Mucosa of descending colon (tissue), 3 donors: ENCODE results near the gene PRAME. TPM values are rescaled to one million over a fixed set of nuclear protein-coding genes. Genes with fewer than 3 reads are reported as not detected.

Source experiments
- ATAC-seq: fragments of 200-7000 bp; cut with Tn5 transposase; one replicate; pipeline ENCODE4 v1.9.1; 2020; ENCODE audit warnings: mild to moderate bottlenecking, moderate library complexity
- DNase-seq, 3 donors: peaks; one replicate each; pipeline ENCODE4 v3.0.0-alpha.2; 2020
- H3K36me3 ChIP-seq: fragments of 200-600 bp; one replicate; pipeline ENCODE4 v1.8.0; 2021; ENCODE audit warnings: low read depth, mild to moderate bottlenecking
- H3K4me1 ChIP-seq: fragments of 200-600 bp; one replicate; pipeline ENCODE4 v1.8.0; 2021; ENCODE audit warnings: low read depth, mild to moderate bottlenecking
- H3K4me3 ChIP-seq: fragments of 200-600 bp; one replicate; pipeline ENCODE4 v1.8.0; 2021; ENCODE audit warnings: mild to moderate bottlenecking
- H3K9me3 ChIP-seq: fragments of 200-600 bp; one replicate; pipeline ENCODE4 v1.8.0; 2021; ENCODE audit warnings: mild to moderate bottlenecking
- intact Hi-C, 2 donors: fragments of 100-400 bp; cut with DNase I in 1 of 2; cut with micrococcal nuclease in 1 of 2; formaldehyde crosslinking; loops; one replicate each; pipeline versions ENCODE4 v1.11.0 to v1.11.1; 2022; cut with DNase I, micrococcal nuclease
- total RNA-seq, 3 donors: library from RNA; stranded (reverse); fragmentation: NEBNext Ultra II Directional in 2 of 3; extraction: Animal tissue kit (Norgen Biotek cat#: 25700) in 2 of 3; gene quantifications; one replicate each; pipeline versions ENCODE4 v1.2.1 to v1.2.4, GENCODE V29; 2021 to 2023
- TF ChIP-seq, protein P1 (sequence below): fragments of 200-600 bp; IDR thresholded peaks from one replicate; pipeline ENCODE4 v1.8.0; 2022; ENCODE audit warnings: antibody characterized with exemption, mild to moderate bottlenecking
- donor health status: DM: no; HTN: no; CAD: no; lungs with moderate emphysema.
- donor health status: DM: no; HTN: no; CAD: no.
- donor health status: DM: no; HTN: yes; CAD: no.

The PRAME gene
- total RNA-seq, 3 donors from 2014 or later = 0.22 TPM; not detected in 2

DNA sequence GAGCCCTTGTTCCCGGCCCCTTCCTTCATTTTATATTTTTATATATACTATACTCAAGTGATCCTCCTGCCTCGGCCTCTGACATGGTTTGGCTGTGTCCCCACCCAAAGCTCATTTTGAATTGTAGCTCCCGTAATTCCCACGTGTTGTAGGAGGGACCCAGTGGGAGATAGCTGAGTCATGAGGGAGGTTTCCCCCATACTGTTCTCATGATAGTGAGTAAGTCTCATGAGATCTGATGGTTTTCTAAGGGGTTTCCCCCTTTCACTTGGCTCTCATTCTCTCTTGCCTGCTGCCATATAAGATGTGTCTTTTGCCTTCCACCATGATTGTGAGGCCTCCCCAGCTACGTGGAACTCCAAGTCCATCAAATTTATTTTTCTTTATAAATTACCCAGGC is 31.8 kb downstream of the PRAME start:
- TF ChIP-seq, protein P1, sequence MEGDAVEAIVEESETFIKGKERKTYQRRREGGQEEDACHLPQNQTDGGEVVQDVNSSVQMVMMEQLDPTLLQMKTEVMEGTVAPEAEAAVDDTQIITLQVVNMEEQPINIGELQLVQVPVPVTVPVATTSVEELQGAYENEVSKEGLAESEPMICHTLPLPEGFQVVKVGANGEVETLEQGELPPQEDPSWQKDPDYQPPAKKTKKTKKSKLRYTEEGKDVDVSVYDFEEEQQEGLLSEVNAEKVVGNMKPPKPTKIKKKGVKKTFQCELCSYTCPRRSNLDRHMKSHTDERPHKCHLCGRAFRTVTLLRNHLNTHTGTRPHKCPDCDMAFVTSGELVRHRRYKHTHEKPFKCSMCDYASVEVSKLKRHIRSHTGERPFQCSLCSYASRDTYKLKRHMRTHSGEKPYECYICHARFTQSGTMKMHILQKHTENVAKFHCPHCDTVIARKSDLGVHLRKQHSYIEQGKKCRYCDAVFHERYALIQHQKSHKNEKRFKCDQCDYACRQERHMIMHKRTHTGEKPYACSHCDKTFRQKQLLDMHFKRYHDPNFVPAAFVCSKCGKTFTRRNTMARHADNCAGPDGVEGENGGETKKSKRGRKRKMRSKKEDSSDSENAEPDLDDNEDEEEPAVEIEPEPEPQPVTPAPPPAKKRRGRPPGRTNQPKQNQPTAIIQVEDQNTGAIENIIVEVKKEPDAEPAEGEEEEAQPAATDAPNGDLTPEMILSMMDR = no peak
- H3K36me3 ChIP-seq = no peaks in the 10 kb centered on the region
- intact Hi-C loops = no loop called here
- no peak overlapping the region for H3K4me3 ChIP-seq
- H3K9me3 ChIP-seq = no peaks in the 10 kb centered on the region
- ATAC-seq = no peak
- DNase-seq = no peak
- H3K4me1 ChIP-seq = no peaks in the 10 kb centered on the region

DNA sequence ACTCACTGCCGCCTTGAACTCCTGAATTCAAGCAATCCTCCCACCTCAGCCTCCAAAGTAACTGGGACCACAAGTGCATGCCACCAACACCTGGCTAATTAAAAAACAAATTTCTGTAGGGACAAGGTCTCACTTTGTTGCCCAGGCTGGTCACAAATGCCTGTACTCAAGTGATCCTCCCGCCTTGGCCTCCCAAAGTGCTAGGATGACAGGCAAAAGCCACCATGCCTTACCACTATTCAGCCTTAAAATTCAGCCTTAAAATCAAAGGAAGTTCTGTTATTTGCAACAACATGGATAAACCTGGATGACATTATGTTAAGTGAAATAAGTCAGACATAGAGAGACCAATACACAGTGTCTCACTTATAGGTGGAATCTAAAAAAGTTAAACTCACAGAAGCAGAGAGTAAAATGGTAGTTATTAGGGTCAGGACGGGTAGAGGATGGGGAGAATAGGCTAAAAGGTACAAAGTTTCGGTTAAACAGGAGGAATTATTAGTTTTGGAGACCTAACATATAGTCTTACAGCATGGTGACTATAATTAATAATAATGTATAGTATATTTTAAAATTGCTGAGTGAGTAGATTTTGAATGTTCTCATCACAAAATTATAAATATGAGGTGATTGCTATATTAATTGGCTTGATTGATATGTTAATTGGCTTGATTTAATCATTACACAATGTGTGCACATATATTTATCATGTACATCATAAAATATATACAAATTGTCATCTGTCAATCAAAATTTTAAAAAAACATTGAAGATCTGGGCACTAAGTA is 32.7 kb downstream of the PRAME start:
- Histone ChIP-seq H3K9me3 (no peaks in the 10 kb centered on the region), H3K4me3 (no peak overlapping the region), H3K4me1 (no peaks in the 10 kb centered on the region), H3K36me3 (no peaks in the 10 kb centered on the region)
- ATAC-seq = no peak
- intact Hi-C loops = no loop called here
- TF ChIP-seq, protein P1 = no peak
- DNase-seq = no peak

DNA sequence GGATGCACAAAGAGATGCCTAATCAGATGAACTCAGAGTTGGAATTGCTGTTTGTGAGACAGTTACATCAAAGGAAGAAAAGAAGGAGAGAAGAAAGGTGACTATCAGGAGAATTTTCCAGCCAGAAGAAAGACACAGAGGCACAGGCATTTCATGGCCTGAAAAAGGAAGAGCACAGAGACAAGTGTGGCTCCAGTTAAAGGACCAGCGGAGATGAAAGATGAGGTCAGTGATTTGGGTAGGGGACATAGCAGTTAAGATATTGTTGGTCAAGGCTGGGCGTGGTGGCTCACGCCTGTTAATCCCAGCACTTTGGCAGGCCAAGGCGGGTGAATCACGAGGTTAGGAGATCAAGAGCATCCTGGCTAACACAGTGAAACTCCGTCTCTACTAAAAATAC is 35.6 kb downstream of the PRAME start:
- ATAC-seq (no peak), DNase-seq (no peak)
- no peaks in the 10 kb centered on the region for H3K9me3 ChIP-seq
- TF ChIP-seq, protein P1 = no peak
- intact Hi-C loops = no loop called here
- H3K36me3 ChIP-seq = no peaks in the 10 kb centered on the region
- H3K4me3 ChIP-seq = no peak overlapping the region
- H3K4me1 ChIP-seq = no peaks in the 10 kb centered on the region

DNA sequence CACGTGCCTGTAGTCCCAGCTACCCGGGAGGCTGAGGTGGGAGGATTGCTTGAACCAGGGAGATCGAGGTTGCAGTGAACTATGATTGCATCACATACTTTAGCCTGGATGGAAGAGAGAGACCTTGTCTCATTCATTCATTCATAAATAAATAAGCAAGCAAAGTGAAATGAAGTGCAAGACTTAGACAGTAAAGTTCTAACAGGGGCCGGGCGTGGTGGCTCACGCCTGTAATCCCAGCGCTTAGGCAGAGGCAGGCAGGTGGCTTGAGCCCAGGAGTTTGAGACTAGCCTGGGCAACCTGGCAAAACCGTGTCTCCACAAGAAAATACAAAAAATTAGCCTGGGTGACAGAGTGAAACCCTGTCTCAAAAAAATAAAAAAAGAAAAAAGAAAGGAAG is 37.4 kb downstream of the PRAME start:
- no peaks in the 10 kb centered on the region for H3K4me1 ChIP-seq
- TF ChIP-seq, protein P1 = no peak

DNA sequence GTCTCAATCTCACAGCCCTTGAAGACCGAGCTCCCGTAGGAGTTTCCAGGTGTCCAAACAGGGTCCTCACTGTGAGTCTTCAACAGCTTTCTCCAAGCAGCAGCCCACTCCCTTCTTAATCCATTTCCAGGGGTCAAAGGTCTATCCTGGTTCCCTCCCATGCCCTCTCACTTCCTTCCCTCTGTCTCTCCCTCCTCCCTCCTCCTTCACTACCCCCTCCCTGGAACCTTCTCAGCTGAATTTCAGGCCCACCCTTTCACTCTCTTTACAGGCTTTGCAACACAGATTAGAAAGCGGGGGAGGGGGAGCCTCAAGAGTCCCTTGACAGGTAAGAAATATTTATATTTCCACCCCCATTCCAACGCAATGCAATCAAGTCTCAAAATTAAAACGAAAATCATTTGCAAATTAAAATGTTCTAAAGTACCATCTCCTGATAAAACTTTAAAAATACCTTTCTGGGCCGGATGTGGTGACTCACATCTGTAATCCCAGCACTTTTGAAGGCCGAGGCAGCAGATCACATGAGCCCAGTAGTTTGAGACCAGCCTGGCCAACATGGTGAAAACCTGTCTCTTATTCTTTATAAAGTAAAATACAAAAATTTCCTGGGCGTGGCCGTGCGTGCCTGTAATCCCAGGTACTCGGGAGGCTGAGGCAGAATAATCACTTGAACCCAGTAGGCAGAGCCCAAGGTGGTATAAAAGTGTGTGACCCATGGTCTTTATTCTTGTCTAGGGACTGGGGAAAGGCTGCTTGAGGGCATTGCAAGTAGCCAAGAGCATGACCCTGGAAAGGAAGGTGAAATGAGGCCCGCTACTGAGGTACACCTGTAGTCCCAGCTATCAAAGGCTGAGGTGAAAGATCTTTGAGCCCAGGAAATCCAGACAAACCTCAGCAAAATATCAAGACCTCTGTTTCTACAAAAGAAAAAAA is 38.1 kb downstream of the PRAME start:
- DNase-seq (no peak), ATAC-seq (no peak)
- Histone ChIP-seq H3K36me3 (no peaks in the 10 kb centered on the region), H3K4me3 (no peak overlapping the region), H3K4me1 (no peaks in the 10 kb centered on the region), H3K9me3 (no peaks in the 10 kb centered on the region)
- intact Hi-C loops = no loop called here
- TF ChIP-seq, protein P1 = no peak

More for the DNA sequence above, 37.4 kb downstream of the PRAME start:
- Histone ChIP-seq H3K9me3 (no peaks in the 10 kb centered on the region), H3K36me3 (no peaks in the 10 kb centered on the region), H3K4me3 (no peak overlapping the region)
- no peak for ATAC-seq
- no peak for DNase-seq
- intact Hi-C loops = no loop called here
